Measurements from ENCODE around the gene ZRANB3. TPM values are rescaled to one million over a fixed set of nuclear protein-coding genes. Genes with fewer than 3 reads are reported as not detected.
"Not testable (repeated sequence)": the region's sequence is repeated elsewhere in the genome, so short reads cannot be mapped to it uniquely, and the experiment has no call there.

ZRANB3 gene
- total RNA-seq = 11.9 TPM

DNA sequence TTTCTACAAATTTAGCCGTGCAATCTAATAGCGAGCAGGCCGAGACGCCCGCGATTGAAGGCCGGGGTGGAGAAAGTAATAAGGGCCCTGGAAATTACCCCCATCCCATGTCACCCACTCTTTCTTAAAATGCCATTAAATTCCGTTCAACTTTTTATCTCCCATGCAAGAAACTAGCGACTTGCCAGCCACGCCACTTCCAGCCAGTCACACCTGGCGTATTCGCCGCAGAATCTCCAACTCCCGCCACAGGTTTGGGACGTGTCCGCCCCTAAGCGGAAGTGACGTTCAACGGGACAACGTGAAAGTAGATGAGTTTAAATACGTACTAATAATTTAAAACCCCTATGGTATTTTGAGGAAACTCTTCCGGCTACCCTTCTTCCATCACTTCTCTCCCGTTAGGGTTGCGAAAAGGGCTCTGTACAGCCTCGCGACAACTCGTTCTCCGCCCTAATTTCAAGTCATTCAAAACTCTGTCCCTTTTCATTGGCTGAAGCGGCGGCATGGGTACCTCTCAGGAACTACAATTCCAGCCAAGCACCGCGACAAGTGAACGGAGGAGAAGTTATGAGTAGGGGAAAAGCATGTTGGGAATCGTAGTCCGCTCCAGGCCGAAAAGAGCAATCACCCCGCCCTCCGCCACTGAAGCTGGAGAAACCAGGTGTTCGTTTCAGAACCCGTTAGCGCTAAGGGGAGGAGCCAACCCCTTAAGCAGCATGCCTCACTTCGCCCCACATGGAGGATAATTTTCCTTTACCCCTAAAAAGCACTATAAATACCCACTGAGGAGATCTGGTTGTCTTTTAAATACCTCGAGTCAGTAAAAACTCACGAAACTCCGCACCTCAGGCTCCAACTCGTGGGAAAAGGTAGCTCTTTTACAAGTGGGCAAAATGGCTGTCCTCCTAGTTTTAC is at the start of gene ZRANB3:
Gene ZRANB3, minus strand, starts transcription at position 906 of the 918 bp plus-strand sequence.
- peak; percentile 99 for DNase-seq

DNA sequence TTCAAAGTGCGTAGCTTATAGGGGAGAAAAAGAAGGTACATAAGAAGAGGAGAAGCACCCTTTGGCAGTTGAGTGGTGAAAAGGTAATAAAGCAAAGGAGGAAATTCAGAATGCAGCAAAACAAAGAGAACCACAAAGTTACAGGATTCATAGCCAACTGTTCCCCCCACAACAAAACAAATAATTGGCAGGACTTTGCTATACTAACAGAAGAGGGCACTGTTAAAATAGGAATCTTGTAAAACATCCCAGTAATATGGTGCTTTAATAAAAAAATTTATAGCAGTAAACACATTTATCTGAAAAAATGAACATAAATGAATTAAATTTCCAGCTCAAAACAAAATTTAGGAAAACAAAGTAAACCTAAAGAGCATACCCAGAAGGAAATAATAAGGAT is 42.6 kb upstream of the ZRANB3 start:
- DNase-seq = no peak

DNA sequence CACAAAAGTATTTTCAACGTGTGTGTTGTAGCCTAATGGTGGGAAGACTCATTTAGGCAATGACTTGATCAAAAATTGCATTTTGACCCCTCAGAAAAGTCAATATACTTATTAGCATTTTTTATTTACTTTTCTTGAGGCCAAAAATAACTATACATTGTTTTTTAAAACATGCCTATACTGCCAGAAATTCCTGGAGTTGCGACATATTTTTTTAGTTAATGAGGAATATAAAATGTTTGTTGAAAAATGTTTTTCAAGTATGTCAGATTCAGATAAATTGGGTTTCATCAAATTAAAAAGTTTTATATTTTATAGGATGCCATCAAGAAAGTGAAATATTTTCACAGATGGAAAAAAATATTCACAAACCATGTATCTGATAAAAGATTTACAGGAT is 39.9 kb upstream of the ZRANB3 start:
- DNase-seq = no peak

DNA sequence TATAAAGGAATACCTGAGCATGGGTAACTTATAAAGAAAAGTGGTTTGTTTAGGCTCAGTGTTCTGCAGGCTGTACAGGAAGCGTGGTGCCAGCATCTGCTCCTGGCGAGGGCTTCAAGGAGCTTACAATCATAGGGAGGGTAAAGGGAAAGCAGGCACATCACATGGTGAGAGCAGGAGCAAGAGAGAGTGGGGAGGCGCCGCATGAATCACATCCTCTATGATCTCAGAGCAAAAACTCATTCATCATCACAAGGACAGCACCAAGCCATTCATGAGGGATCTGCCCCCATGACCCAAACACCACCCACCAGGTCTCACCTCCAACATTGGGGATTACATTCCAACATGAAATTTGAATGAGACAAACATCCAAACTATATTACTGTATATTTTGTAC is 32.8 kb upstream of the ZRANB3 start:
- DNase-seq = no peak

DNA sequence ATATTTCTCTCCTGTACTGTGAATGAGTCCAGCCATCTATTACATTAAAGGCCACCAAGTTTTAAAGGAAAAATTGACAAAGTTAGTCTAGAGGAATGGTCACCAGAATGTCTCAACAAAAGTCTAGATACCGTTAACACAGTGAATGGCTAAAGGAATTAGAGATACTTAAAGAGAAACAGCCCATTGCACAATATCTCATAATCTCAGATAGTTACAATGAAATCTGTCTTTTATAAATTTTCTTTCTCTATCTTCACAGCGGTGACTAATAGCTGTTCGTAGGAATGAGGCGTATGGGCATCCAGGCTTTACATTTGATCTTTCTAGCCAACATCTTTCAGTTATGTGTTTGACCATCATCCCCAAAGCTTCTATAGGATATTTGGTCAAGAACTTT is 30.9 kb upstream of the ZRANB3 start:
- DNase-seq = no peak

DNA sequence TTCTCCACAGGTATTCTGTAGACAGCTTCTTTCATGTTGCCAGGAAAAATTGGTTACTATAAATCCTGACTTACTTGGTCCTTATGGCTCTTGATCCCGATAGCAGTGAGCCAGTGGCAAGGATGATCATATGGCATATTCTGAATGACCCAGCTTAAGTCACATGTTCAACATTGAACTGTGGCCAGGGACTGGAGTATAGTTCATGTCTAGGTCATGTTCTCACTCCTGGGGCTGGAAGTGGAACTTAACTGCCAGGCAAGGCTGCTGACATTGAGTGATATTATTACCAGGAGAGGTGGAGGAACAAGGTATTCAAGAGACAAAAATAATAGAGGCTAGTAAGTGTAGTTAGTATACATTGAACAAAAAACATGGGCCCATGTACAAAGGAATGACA is 26.5 kb upstream of the ZRANB3 start:
- no peak for DNase-seq

DNA sequence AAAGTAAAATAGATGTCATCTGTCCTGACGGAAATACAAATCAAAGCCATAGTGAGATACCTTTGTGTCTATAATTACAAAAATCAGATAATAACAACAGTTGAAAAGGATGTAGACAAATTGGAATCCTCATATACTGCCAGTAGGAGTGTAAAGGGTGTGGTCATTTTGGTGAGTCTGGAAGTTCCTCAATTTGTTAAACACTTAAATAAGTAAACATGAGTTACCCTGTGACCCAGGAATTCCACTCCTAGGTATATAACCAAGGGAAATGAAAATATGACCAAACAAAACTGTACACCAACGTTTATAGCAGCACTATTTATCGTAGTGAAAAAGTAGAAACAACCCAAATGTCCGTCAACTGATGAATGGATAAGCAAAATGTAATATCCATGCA is 24.3 kb upstream of the ZRANB3 start:
- DNase-seq = no peak

DNA sequence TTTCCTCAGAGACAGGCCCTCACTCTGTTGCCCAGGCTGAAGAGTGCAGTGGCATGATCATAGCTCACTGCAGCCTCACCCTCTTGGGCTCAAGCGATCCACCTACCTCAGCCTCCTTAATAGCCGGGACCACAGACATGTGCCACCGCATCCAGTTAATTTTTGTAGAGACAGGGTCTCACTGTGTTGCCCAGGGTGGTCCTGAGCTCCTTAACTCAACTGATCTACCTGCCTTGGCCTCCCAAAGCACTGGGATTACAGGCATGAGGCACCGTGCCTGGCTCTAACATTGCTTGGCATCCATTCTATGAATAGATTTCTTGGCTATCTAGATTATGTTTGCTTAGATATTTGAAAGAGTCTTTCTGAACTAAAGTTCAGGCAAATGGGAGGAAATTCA is 21.9 kb upstream of the ZRANB3 start:
- DNase-seq = no peak

DNA sequence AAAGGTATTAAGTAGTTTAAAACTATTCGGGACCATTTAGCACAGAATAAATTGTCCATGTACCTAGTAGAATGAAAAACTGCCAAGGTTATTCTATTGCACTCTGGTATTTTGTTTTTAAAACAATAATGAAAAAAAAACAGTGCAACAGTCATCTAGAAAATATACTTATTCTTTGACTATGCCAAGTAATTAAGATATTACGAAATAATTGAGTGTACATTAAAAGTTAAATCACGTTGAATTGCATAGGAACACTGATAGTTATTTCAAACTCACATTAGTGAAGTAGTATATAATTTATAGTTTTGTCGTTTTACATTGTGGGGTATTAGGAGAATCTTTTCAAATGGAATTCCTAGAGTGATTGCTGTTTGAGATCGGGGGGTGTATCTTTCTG is 20.3 kb upstream of the ZRANB3 start:
- no peak for DNase-seq

DNA sequence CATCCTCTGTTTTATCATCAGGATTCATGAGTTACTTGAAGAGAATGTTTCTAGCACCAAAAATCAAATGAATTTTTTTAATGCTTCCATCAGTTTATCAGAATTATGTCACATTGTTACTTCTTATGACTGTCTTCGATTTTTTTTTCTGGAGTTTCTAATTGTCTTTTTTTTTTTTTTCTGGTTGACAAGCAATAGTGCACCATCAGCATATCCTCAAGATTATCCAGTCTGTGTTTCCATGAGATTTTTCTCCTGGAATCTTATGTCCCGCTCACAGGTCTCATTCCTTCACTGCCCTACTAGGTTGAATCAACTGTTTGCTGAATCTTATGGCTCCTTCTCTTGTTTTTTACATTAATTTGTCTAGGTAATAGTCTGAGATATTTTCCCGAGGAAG is 16.3 kb upstream of the ZRANB3 start:
- no peak for DNase-seq

DNA sequence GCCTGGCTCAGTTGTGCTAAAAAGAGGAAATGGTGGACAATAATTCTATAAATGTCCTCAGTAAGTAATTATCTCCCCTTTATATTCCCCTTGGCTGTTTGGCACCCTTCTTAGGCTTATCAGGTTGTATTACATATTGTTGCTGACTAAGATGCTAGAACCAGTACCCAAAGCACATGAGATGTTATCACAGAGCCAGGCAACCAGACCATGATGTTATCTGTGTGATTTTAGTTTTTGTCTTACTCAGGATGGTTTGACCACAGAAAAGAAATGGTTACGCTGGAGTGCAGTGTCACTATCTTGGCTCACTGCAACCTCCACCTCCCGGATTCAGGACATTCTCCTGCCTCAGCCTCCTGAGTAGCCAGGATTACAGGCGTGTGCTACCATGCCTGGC is 15.4 kb upstream of the ZRANB3 start:
- no peak for DNase-seq

DNA sequence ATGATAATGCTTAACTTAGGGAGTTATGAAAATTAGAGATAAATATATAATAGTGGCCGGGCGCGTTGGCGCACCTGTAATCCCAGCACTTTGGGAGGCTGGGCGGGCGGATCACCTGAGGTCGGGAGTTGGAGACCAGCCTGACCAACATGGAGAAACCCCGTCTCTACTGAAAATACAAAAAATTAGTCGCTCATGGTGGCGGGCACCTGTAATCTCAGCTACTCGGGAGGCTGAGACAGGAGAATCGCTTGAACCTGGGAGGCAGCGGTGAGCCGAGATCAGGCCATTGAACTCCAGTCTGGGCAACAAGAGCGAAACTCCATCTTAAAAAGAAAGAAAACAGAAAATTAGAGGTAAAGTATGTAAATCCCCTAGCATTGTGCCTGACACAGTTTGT is 2.5 kb upstream of the ZRANB3 start:
- DNase-seq = not testable (repeated sequence)

DNA sequence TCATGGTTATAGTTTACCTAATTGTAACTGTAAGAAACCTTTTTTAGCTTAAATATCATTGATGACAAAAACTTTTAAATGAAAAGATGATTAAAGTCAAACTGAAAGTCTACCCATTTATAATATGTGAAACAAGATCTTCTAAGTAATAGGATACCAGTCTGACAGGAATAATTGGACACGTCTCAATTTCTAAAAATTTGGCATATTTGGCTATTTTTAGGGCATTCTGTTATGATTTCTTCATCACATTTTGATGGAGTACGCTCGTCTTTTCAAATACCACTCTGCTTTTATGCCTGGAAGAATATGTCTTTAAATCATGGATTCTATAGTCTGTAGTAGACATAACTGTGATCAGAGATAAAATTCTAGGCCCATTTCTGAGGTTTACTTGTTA is 1.6 kb upstream of the ZRANB3 start:
- no peak for DNase-seq

DNA sequence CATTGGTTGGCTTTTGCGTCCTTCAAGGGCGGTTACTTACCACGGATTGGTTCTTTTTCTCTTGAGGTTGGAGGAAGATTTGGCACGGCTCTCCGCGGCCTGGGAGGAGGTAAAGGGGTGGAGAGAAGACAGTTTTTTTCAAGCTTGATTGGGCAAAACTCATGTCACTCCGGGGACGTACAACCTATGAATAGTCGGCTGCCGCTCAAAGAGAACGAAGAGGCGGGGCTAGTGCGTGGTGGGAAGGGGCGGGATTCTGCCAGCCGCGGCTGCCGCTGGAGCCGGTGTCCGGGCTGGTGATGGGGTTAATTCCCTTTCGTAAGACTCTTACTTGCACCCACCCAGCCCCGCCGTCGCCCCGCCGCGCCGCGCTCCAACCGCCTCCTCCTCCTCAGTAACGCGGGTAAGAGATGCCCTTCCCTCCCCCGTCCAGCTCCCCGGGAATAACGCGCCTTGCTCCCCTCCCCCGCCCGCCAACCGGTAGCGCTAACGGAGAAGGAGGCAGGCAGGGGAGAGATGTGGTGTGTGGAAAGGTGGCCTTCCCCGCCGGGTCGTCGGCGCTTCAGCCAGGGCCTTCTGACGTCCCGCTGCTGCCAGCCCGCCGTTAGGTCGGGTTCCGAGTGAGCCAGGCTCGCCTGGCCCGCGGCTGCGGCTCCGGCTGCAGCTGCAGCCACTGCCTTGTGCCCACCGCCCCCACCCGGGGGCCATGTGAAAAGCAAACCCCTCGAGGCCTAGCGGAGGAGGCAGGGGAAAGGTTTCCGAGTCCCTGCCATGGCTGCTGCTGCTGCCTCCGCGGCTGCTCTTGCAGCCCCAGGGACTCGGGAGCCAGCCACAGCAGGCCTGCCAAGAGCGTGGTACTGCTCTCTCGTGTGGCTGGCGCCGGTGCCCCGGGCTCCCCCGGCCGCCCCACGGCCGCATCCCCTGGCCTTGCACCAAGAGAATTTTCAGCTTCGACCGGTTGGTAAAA is 496 bp upstream of the ZRANB3 start, which contains the start of gene R3HDM1:
Gene R3HDM1, plus strand, starts transcription at position 254 of the 967 bp plus-strand sequence. CDS start 73,362 bp downstream, outside the sequence.
- DNase-seq = peak; percentile 100

DNA sequence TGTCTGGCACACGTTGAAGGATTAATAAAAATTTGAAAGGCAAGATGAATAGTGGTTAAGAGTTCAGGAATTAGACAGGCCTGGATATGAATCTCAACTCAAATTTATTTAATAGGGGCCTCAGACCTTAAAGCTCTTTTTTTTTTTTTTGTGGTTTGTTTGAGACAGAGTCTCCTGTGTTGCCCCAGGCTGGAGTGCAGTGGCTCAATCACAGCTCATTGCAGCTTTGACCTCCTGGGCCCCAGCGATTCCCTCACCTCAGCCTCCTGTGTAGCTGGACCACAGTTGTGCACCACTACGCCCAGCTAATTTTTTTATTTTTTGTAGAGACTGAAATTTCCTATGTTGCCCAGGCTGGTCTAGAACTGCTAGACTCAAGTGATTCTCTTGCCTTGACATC is 3.0 kb downstream of the ZRANB3 start:
- no peak for DNase-seq

DNA sequence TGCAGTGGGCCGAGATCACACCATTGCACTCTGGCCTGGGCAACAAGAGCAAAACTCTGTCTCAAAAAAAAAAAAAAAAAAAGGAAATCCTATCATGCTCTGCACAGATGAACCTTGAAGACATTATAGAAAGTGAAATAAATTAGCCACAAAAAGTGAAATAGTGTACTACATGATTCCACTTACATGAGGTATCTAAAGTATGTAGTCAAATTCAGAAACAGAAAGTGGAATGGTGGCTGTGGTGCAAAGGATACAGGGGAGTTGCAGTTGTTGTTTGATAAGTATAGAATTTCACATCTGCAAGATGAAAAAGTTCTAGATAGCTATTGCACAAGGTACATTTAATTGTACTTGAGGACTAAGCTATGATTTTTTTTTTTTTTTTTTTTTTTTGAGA is 5.2 kb downstream of the ZRANB3 start:
- no peak for DNase-seq

DNA sequence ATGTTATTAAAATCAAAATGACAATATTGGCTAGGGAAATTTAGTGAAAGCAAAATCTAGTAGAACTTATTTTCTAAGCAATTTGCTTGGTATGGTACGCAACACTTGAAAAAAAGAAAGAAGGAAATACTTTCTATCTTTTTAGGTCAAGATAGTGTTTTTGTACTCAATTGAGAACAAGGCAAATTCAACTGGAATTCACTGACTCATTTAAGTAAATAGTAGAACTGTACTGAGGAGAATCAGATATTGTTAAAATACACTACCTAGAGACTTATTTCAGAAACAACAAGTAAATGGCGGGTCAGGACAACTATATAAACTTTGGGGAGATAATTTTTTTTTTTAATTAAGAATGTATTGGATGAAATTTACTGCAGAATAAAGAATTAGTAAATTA is 18.9 kb downstream of the ZRANB3 start:
- DNase-seq = no peak

DNA sequence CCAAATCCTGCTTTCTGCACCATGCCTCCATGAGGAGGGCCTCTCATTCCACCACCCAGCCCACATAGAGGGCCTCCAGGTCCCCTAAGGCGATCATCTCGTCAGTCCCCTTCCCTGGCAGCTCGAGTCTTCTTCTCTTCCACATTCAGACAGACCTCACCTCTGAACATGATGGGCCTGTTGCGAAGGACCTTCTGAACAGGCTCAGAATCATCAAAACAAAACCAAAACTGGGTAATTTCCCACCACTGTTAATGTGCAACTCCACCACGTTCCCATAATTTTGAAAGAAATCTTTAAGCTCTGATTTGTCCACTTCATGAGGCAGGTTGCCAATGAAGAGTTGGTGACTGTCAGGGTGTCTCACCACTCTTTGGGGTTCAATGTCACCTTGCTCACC is 20.4 kb downstream of the ZRANB3 start:
- no peak for DNase-seq

DNA sequence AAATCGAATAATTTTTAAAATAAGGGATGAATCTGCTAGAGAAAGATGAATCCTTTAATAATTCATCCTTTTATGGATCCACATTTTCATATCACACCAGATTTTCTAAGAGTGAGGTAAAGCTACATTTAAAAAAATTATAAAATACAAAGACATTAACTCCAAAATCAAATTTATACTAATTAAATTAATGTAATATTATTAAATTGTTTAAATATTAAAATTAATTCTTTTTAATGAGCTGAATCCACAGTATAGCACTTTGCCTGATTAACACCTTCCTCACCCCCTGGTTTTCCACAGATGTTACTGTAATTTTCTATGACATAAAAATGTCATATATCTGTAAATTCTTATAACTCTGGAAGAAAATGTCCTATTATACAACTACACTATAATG is 26.2 kb downstream of the ZRANB3 start:
- DNase-seq = no peak

DNA sequence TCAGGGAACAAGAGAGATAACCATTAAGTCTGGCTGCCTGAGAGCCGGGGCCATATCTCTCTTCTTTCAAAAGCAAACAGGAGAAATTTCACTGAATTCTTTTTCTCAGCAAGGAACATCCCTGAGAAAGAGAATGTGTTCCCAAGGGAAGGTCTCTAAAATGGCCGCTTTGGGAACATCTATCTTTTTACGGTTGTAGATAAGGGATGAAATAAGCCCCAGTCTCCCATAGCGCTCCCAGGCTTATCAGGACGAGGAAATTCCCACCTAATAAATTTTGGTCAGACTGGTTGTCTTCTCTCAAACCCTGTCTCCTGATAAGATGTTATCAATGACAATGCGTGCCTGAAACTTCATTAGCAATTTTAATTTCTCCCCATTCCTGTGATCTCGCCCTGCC is 32.4 kb downstream of the ZRANB3 start:
- not testable (repeated sequence) for DNase-seq

DNA sequence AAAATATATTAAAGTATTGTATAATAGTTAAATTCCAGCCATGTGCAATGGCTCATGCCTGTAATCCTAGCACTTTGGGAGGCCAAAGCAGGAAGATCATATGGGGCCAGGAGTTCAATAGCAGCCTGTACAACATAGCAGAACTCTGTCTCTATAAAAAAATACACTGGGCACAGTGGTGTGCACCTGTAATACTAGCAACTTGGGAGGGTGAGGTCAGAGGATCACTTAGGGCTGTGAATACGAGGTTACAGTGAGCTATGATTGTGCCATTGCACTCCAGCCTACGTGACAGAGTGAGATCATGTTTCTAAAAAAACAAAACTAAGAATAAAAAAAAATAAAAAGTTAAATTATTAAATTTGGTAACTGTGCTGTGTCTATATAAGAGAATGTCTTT is 36.1 kb downstream of the ZRANB3 start:
- no peak for DNase-seq

DNA sequence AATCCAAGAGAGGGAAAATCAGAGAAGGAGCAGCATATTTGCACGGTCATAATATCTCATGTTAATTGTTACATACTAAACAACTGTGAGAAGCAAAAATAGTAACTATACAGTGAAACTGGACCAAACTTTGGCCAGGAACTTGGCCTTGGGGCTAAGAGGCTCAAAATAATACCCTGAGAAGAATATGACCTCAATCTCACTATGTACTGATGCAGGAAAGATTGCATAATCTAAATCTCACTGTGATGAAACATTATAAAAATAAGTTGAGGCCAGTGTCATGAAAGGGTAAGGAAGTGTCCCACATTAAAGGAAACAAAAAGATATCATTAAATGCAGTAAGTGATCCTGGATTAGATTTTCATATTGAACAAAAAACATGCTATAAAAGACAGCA is 36.5 kb downstream of the ZRANB3 start:
- DNase-seq = no peak

DNA sequence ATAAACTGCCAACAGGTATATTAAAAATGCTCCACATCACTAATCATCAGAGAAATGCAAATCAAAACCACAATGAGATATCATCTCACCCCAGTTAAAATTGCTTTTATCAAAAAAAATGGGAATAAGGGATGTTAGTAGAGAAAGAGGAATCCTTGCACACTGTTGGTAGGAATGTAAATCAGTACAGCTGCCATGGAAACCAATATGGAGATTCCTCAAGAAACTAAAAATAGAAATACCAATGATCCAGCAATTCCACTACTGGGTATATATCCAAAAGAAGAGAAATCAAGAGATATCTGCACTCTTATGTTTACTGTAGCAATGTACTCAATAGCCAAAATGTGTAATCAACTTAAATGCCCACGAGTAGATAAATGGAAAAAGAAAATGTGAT is 40.6 kb downstream of the ZRANB3 start:
- no peak for DNase-seq
